Tibial nerve (tissue), 4 donors: ENCODE results near the gene SMLR1. TPM values are rescaled to one million over a fixed set of nuclear protein-coding genes. Genes with fewer than 3 reads are reported as not detected.

Experiments
- DNase-seq, 2 donors: peaks; one replicate each; pipeline ENCODE4 v3.0.0-alpha.2; 2019; ENCODE audit warnings: low spot score in 2 of 2
- H3K27ac ChIP-seq, 4 donors: fragments of 200-600 bp; sonication (generic) in 3 of 4; one replicate each; pipeline ENCODE4 v1.5.1; 2017 to 2019; ENCODE audit warnings: mild to moderate bottlenecking in 1 of 4
- H3K27me3 ChIP-seq, 2 donors: fragments of 200-600 bp; sonication (generic) in 1 of 2; one replicate each; pipeline versions ENCODE4 v1.5.1 to v1.6.0; 2017 to 2019
- H3K36me3 ChIP-seq, 3 donors: fragments of 200-600 bp; sonication (generic); one replicate each; pipeline ENCODE4 v1.5.1; 2018 to 2019
- H3K4me1 ChIP-seq, 4 donors: fragments of 200-600 bp; sonication (generic) in 3 of 4; one replicate each; pipeline ENCODE4 v1.5.1; 2017 to 2019
- H3K4me3 ChIP-seq, 4 donors: fragments of 200-600 bp; sonication (generic) in 3 of 4; one replicate each; pipeline ENCODE4 v1.5.1; 2017 to 2019; ENCODE audit warnings: mild to moderate bottlenecking in 1 of 4, moderate library complexity in 1 of 4
- H3K9me3 ChIP-seq, 4 donors: fragments of 200-600 bp; sonication (generic) in 3 of 4; one replicate each; pipeline ENCODE4 v1.5.1; 2017 to 2019
- CTCF ChIP-seq, 5 experiments: fragments of 200-600 bp in 3 of 5; fragments of 450-650 bp in 2 of 5; sonication (generic) in 3 of 5; IDR thresholded peaks; one replicate each; pipeline ENCODE4 v1.5.1; 2016 to 2019; ENCODE audit warnings: antibody characterized with exemption in 5 of 5, mild to moderate bottlenecking in 3 of 5, moderate library complexity in 2 of 5
- EP300 ChIP-seq, 2 donors: sonication (generic); formaldehyde crosslinking; IDR thresholded peaks; one replicate each; pipeline ENCODE4 v1.6.1; 2017; ENCODE audit warnings: antibody characterized with exemption in 2 of 2, mild to moderate bottlenecking in 1 of 2
- POLR2A ChIP-seq, 2 donors: fragments of 450-650 bp; IDR thresholded peaks; one replicate each; pipeline ENCODE4 v1.6.1; 2017; ENCODE audit warnings: antibody characterized with exemption in 2 of 2, mild to moderate bottlenecking in 2 of 2, moderate library complexity in 2 of 2
- WGBS, 2 donors: methylation state at CpG; one replicate each; pipeline ENCODE4 v1.1.5; 2018; 5-methylcytosine and 5-hydroxymethylcytosine counted together
- total RNA-seq, 4 donors: library from RNA; depleted of rRNA; stranded (reverse); fragments of >200 nt; gene quantifications; one replicate each; pipeline ENCODE4 v1.1.0, GENCODE V29; 2016

SMLR1 gene
- total RNA-seq, 4 donors from 2014 or later: not detected

- Histone ChIP-seq H3K36me3 (peaks cover 0 to 30% (median 0%) of the 10 kb centered on the region in 3 donors), H3K27me3 (no peaks in the 10 kb centered on the region), H3K9me3 (no peaks in the 10 kb centered on the region), H3K4me3 (no peak overlapping the region), H3K4me1 (no peaks in the 10 kb centered on the region), H3K27ac (no peak overlapping the region)
- 82 to 85% methylated on average over 3 of the region's 3 CpGs for WGBS, 2 donors
- TF ChIP-seq CTCF (IDR thresholded peaks at IDR 0.05) (no peak), EP300 (IDR thresholded peaks at IDR 0.05) (no peak), POLR2A (IDR thresholded peaks at IDR 0.05) (no peak)
- DNase-seq: no peak
Measured at GRCh38 chr6:130825772-130826441, 1.3 kb upstream of the SMLR1 start.

GRCh38 chr6:130826442-130827246 is 562 bp upstream of the SMLR1 start:
- Histone ChIP-seq H3K4me1 (no peaks in the 10 kb centered on the region), H3K27me3 (no peaks in the 10 kb centered on the region), H3K4me3 (no peak overlapping the region), H3K27ac (no peak overlapping the region), H3K36me3 (peaks cover 0 to 30% (median 0%) of the 10 kb centered on the region in 3 donors), H3K9me3 (no peaks in the 10 kb centered on the region)
- TF ChIP-seq EP300 (IDR thresholded peaks at IDR 0.05): no peak
- TF ChIP-seq POLR2A (IDR thresholded peaks at IDR 0.05): no peak
- TF ChIP-seq CTCF (IDR thresholded peaks at IDR 0.05): no peak
- WGBS, 2 donors: 91 to 94% methylated on average over 4 of the region's 4 CpGs
- no peak for DNase-seq

- no peak for DNase-seq
- no peak for TF ChIP-seq POLR2A (IDR thresholded peaks at IDR 0.05)
- TF ChIP-seq EP300 (IDR thresholded peaks at IDR 0.05): no peak
- TF ChIP-seq CTCF (IDR thresholded peaks at IDR 0.05): no peak
- H3K4me1 ChIP-seq: no peaks in the 10 kb centered on the region
Measured at GRCh38 chr6:130829333-130829910, 2.2 kb downstream of the SMLR1 start.

GRCh38 chr6:130831607-130832006 is 4.4 kb downstream of the SMLR1 start:
- no peak for DNase-seq
- WGBS, 2 donors: 95 to 97% methylated on average over 5 of the region's 5 CpGs
- Histone ChIP-seq H3K4me1 (no peaks in the 10 kb centered on the region), H3K36me3 (peaks cover 0 to 39% (median 0%) of the 10 kb centered on the region in 3 donors), H3K27ac (no peak overlapping the region), H3K4me3 (no peak overlapping the region), H3K27me3 (no peaks in the 10 kb centered on the region), H3K9me3 (no peaks in the 10 kb centered on the region)
- TF ChIP-seq CTCF (IDR thresholded peaks at IDR 0.05): no peak
- TF ChIP-seq POLR2A (IDR thresholded peaks at IDR 0.05): no peak
- no peak for TF ChIP-seq EP300 (IDR thresholded peaks at IDR 0.05)

More at GRCh38 chr6:130829333-130829910, 2.2 kb downstream of the SMLR1 start:
- Histone ChIP-seq H3K27me3 (no peaks in the 10 kb centered on the region), H3K9me3 (no peaks in the 10 kb centered on the region), H3K4me3 (no peak overlapping the region), H3K27ac (no peak overlapping the region), H3K36me3 (peaks cover 0 to 39% (median 0%) of the 10 kb centered on the region in 3 donors)
- 79 to 88% methylated on average over 4 of the region's 4 CpGs for WGBS, 2 donors

- peaks cover 0 to 5% (median 0%) of the 10 kb centered on the region in 4 donors for H3K4me1 ChIP-seq
- H3K9me3 ChIP-seq: no peaks in the 10 kb centered on the region
- DNase-seq: no peak
- H3K27me3 ChIP-seq: no peaks in the 10 kb centered on the region
- no peak for TF ChIP-seq EP300 (IDR thresholded peaks at IDR 0.05)
- no peak for TF ChIP-seq CTCF (IDR thresholded peaks at IDR 0.05)
- no peak for TF ChIP-seq POLR2A (IDR thresholded peaks at IDR 0.05)
- H3K27ac ChIP-seq: no peak overlapping the region
- H3K36me3 ChIP-seq: peaks cover 0 to 30% (median 0%) of the 10 kb centered on the region in 3 donors
- no peak overlapping the region for H3K4me3 ChIP-seq
- 42 to 89% methylated on average over 1 of the region's 1 CpG for WGBS, 2 donors
Measured at GRCh38 chr6:130833569-130833968, 6.4 kb downstream of the SMLR1 start.
